Trophoblast cell (in vitro differentiated cells and primary cell): ENCODE results near the gene GSG1.

Experiments used
- DNase-seq, 2 donors: peaks; one replicate each; pipeline ENCODE4 v3.0.0-alpha.2; 2016
- H2AFZ ChIP-seq: 2 replicates; pipeline ENCODE4 v1.6.1; 2013; ENCODE audit warnings: low read length, moderate library complexity, mild to moderate bottlenecking; ENCODE audit not compliant: insufficient read depth, poor library complexity
- H2AK5ac ChIP-seq: 2 replicates; pipeline ENCODE4 v1.6.1; 2013; ENCODE audit warnings: mild to moderate bottlenecking, low read length
- H2BK120ac ChIP-seq: 2 replicates; pipeline ENCODE4 v1.6.1; 2013; ENCODE audit warnings: low read length, mild to moderate bottlenecking, moderate library complexity; ENCODE audit not compliant: insufficient read depth, poor library complexity
- H2BK12ac ChIP-seq: 2 replicates; pipeline ENCODE4 v1.6.1; 2013; ENCODE audit warnings: mild to moderate bottlenecking, low read length, moderate library complexity
- H2BK5ac ChIP-seq: 2 replicates; pipeline ENCODE4 v1.6.1; 2013; ENCODE audit warnings: low read length, low read depth, moderate library complexity, mild to moderate bottlenecking; ENCODE audit not compliant: poor library complexity
- H3K14ac ChIP-seq: 2 replicates; pipeline ENCODE4 v1.6.1; 2013; ENCODE audit warnings: mild to moderate bottlenecking, low read length
- H3K18ac ChIP-seq: 2 replicates; pipeline ENCODE4 v1.6.1; 2013; ENCODE audit warnings: mild to moderate bottlenecking, low read length
- H3K23ac ChIP-seq: 2 replicates; pipeline ENCODE4 v1.6.1; 2013; ENCODE audit warnings: low read length
- H3K27ac ChIP-seq: 2 replicates; pipeline ENCODE4 v1.5.1; 2013; ENCODE audit warnings: low read depth, mild to moderate bottlenecking, inconsistent platforms, low read length, moderate library complexity
- H3K27me3 ChIP-seq: 2 replicates; pipeline ENCODE4 v1.6.1; 2013; ENCODE audit warnings: inconsistent platforms, mild to moderate bottlenecking, low read length, moderate library complexity; ENCODE audit not compliant: insufficient read depth
- H3K36me3 ChIP-seq, 2 experiments: 1 replicate in 1 of 2; 2 replicates in 1 of 2; pipeline ENCODE4 v1.6.1; 2013; ENCODE audit warnings: low read length in 2 of 2, mild to moderate bottlenecking in 2 of 2, moderate library complexity in 1 of 2; ENCODE audit not compliant: insufficient read depth in 2 of 2, control insufficient read depth in 1 of 2
- H3K4ac ChIP-seq: 2 replicates; pipeline ENCODE4 v1.6.1; 2013; ENCODE audit warnings: low read depth, mild to moderate bottlenecking, low read length, moderate library complexity
- H3K4me1 ChIP-seq, 2 experiments: 1 replicate in 1 of 2; 2 replicates in 1 of 2; pipeline ENCODE4 v1.6.1; 2013; ENCODE audit warnings: low read length in 2 of 2, mild to moderate bottlenecking in 2 of 2, moderate library complexity in 1 of 2; ENCODE audit not compliant: insufficient read depth in 2 of 2, control insufficient read depth in 1 of 2
- H3K4me2 ChIP-seq: 2 replicates; pipeline ENCODE4 v1.6.1; 2013; ENCODE audit warnings: inconsistent platforms, mild to moderate bottlenecking, low read length, moderate library complexity
- H3K4me3 ChIP-seq: 2 replicates; pipeline ENCODE4 v1.5.1; 2013; ENCODE audit warnings: mild to moderate bottlenecking, low read depth, low read length, inconsistent platforms
- H3K79me1 ChIP-seq: one replicate; pipeline ENCODE4 v1.6.1; 2013; ENCODE audit warnings: low read length
- H3K79me2 ChIP-seq: 2 replicates; pipeline ENCODE4 v1.6.1; 2013; ENCODE audit warnings: low read length, mild to moderate bottlenecking; ENCODE audit not compliant: control insufficient read depth, insufficient read depth, poor library complexity
- H3K9ac ChIP-seq: 2 replicates; pipeline ENCODE4 v1.6.1; 2013; ENCODE audit warnings: mild to moderate bottlenecking, low read length
- H3K9me3 ChIP-seq: 2 replicates; pipeline ENCODE4 v1.6.1; 2013; ENCODE audit warnings: low read depth, mild to moderate bottlenecking, control low read depth, inconsistent platforms, low read length; ENCODE audit not compliant: insufficient read depth
- H4K12ac ChIP-seq: 2 replicates; pipeline ENCODE4 v1.6.1; 2013; ENCODE audit warnings: low read depth, mild to moderate bottlenecking, low read length, moderate library complexity
- H4K8ac ChIP-seq: 2 replicates; pipeline ENCODE4 v1.6.1; 2013; ENCODE audit warnings: low read depth, mild to moderate bottlenecking, low read length, moderate library complexity
- H4K91ac ChIP-seq: one replicate; pipeline ENCODE4 v1.6.1; 2013; ENCODE audit warnings: low read depth, mild to moderate bottlenecking, low read length, moderate library complexity
- WGBS: extraction: QIAGEN DNeasy Blood & Tissue Kit; methylation state at CpG from one replicate; pipeline ENCODE4 v1.1.7; 2013; ENCODE audit warnings: missing lambda C conversion rate; ENCODE audit not compliant: insufficient read length, insufficient coverage; ENCODE audit errors: extremely low coverage; 5-methylcytosine and 5-hydroxymethylcytosine counted together

The GSG1 gene

GRCh38 chr12:13126494-13126893 lies 23.0 kb upstream of the GSG1 start:
- no peak overlapping the region for H2AFZ ChIP-seq
- H3K79me1 ChIP-seq, result peaks cover 18% of the 10 kb centered on the region
- H3K27me3 ChIP-seq, result no peaks in the 10 kb centered on the region
- no peak overlapping the region for H3K4me2 ChIP-seq
- no CpG with 5 or more reads among the region's 3 CpGs for WGBS
- no peak overlapping the region for H4K8ac ChIP-seq
- H3K4ac ChIP-seq, result no peak overlapping the region
- H2AK5ac ChIP-seq, result no peak overlapping the region
- no peak overlapping the region for H3K4me3 ChIP-seq
- no peak overlapping the region for H3K9ac ChIP-seq
- no peak overlapping the region for H3K18ac ChIP-seq
- H3K36me3 ChIP-seq, result no peaks in the 10 kb centered on the region
- peaks cover 15 to 28% of the 10 kb centered on the region in 2 experiments for H3K4me1 ChIP-seq
- H3K14ac ChIP-seq, result no peak overlapping the region
- H2BK12ac ChIP-seq, result no peak overlapping the region
- H3K9me3 ChIP-seq, result no peaks in the 10 kb centered on the region
- no peak for DNase-seq
- H4K12ac ChIP-seq, result no peak overlapping the region
- no peak overlapping the region for H3K27ac ChIP-seq
- no peaks in the 10 kb centered on the region for H3K79me2 ChIP-seq
- no peak overlapping the region for H2BK120ac ChIP-seq
- no peak overlapping the region for H4K91ac ChIP-seq
- H3K23ac ChIP-seq, result no peak overlapping the region
- H2BK5ac ChIP-seq, result no peak overlapping the region

DNA sequence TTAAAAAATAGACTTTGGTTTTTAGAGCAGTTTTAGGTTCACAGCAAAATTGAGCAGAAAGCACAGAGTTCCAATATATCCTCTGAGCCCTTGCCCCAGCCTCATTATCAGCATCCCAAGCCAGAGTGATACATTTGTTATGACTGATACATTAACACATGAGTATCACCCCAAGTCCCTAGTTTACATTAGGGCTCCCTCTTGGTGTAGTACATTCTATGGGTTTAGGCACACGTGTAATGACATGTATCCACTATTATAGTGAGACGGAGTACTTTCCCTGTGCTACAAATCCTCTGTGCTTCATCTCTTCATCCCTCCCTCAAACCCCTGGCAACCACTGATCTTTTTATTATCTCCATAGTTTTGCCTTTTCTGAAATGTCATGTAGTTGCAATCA lies 22.5 kb upstream of the GSG1 start:
- Histone ChIP-seq H3K4ac (no peak overlapping the region), H3K36me3 (no peaks in the 10 kb centered on the region), H3K79me1 (peaks cover 16% of the 10 kb centered on the region), H3K14ac (no peak overlapping the region), H2BK12ac (no peak overlapping the region), H3K23ac (no peak overlapping the region), H3K27ac (no peak overlapping the region), H3K9ac (no peak overlapping the region), H3K27me3 (no peaks in the 10 kb centered on the region), H4K91ac (no peak overlapping the region), H2AFZ (no peak overlapping the region), H2BK5ac (no peak overlapping the region), H3K4me1 (peaks cover 15 to 25% of the 10 kb centered on the region in 2 experiments), H3K18ac (no peak overlapping the region), H3K79me2 (no peaks in the 10 kb centered on the region), H4K8ac (no peak overlapping the region), H2AK5ac (no peak overlapping the region), H3K4me2 (no peak overlapping the region), H3K4me3 (no peak overlapping the region), H2BK120ac (no peak overlapping the region), H4K12ac (no peak overlapping the region), H3K9me3 (no peaks in the 10 kb centered on the region)
- no CpG with 5 or more reads among the region's 2 CpGs for WGBS
- no peak for DNase-seq

DNA sequence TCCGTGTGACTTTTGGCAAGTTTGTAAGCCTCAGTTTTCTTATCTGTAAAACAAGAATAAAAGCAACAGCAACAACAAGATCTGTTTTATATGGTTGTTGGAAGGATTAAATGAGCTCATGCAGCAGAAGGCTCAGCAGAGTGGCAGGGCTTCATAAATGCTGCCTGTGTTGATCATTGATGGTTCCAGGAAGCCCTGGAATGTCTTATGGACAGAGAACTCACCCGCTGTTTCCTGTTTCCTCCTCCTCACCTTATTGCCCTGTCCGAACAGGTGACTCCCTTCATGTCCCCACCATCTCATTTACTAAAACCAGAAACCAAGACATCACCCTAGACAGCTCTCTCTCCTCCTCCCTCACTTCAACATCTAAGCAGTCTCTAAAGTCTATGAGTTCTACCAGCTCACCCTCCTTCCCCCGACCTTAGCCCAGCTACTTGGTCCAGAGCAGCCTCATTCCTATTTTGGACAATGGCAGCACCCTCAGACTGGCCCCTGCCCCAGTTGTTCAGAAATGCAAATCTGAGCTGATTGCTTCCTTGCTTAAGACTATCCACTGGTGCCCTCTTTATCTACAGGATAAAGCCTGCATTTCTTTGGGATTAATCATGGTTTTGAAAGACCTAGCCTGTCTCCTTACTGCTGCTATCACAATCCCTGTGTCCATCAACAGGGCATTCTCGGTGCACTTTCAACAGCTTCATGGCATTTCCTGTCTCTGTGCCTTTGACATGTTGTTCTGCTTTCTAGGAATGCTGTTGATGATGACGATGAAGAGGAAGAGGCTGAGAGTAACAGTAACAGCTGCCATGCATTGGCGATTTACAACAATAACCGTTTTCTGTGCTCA lies 21.4 kb upstream of the GSG1 start:
- Histone ChIP-seq H2AFZ (peak overlapping the region; percentile 53), H3K4me3 (no peak overlapping the region), H3K9ac (no peak overlapping the region), H3K4me2 (peak overlapping the region; percentile 24), H3K18ac (peak overlapping the region; percentile 33), H3K79me1 (peaks cover 16% of the 10 kb centered on the region), H3K9me3 (no peaks in the 10 kb centered on the region), H2BK5ac (peak overlapping the region; percentile 35), H3K79me2 (no peaks in the 10 kb centered on the region), H4K91ac (peak overlapping the region; percentile 45), H3K23ac (no peak overlapping the region), H3K14ac (no peak overlapping the region), H3K27me3 (no peaks in the 10 kb centered on the region), H3K4me1 (peaks cover 15 to 23% of the 10 kb centered on the region in 2 experiments), H3K36me3 (no peaks in the 10 kb centered on the region), H4K8ac (no peak overlapping the region), H3K4ac (peak overlapping the region; percentile 6), H2AK5ac (no peak overlapping the region), H2BK12ac (peak overlapping the region; percentile 41), H3K27ac (peak overlapping the region; percentile 74), H4K12ac (no peak overlapping the region), H2BK120ac (no peak overlapping the region)
- peak; percentile 59 to 88 for DNase-seq
- WGBS, result no CpG with 5 or more reads among the region's 8 CpGs

DNA sequence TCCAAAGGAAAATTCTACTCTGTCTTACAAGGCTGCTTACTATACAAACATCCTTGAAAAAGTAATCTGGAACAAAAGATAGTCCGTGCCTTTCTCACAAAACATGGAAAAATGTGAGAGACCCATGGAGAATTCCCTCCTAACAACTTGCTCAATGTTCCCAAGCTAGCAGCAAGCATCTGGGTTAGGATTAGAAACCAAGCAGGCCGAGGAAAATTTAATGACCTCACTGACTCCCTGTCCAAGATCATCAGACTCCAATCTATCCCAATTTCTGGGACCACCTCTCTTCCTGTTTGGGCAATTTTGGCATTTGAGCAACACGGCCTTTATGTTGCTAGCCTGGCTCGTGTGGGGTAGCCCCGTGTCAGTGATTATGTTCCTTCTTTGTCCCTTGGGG lies 18.1 kb upstream of the GSG1 start:
- Histone ChIP-seq H3K4me1 (peaks cover 9 to 19% of the 10 kb centered on the region in 2 experiments), H3K4me2 (no peak overlapping the region)

More for the DNA sequence above, 18.1 kb upstream of the GSG1 start:
- no peak for DNase-seq
- no peaks in the 10 kb centered on the region for H3K79me2 ChIP-seq
- H3K9ac ChIP-seq, result no peak overlapping the region
- H2BK12ac ChIP-seq, result no peak overlapping the region
- no peak overlapping the region for H3K18ac ChIP-seq
- no peak overlapping the region for H3K4ac ChIP-seq
- no peak overlapping the region for H4K12ac ChIP-seq
- no peak overlapping the region for H4K8ac ChIP-seq
- no peak overlapping the region for H3K23ac ChIP-seq
- H3K36me3 ChIP-seq, result no peaks in the 10 kb centered on the region
- WGBS, result no CpG with 5 or more reads among the region's 5 CpGs
- no peak overlapping the region for H3K27ac ChIP-seq
- H3K27me3 ChIP-seq, result no peaks in the 10 kb centered on the region
- peaks cover 9% of the 10 kb centered on the region for H3K79me1 ChIP-seq
- H3K9me3 ChIP-seq, result no peaks in the 10 kb centered on the region
- H2AFZ ChIP-seq, result no peak overlapping the region
- no peak overlapping the region for H2BK120ac ChIP-seq
- no peak overlapping the region for H4K91ac ChIP-seq
- H3K14ac ChIP-seq, result no peak overlapping the region
- no peak overlapping the region for H2BK5ac ChIP-seq
- no peak overlapping the region for H2AK5ac ChIP-seq
- no peak overlapping the region for H3K4me3 ChIP-seq
